ACC112 (cell line): ENCODE results near the gene CAMK2N2.

ENCODE experiments used
- H2AFZ ChIP-seq: fragments of 200-600 bp; sonication (generic); one replicate; pipeline ENCODE4 v1.6.0; 2017; ENCODE audit warnings: antibody characterized with exemption, low read length; ENCODE audit not compliant: unreplicated experiment
- H3K27ac ChIP-seq: fragments of 200-600 bp; sonication (generic); 2 replicates; pipeline ENCODE4 v1.5.1; 2014; ENCODE audit warnings: low read depth, mild to moderate bottlenecking, antibody characterized with exemption, low read length, moderate library complexity
- H3K27me3 ChIP-seq: fragments of 200-600 bp; sonication (generic); 2 replicates; pipeline ENCODE4 v1.6.1; 2014; ENCODE audit warnings: mild to moderate bottlenecking, antibody characterized with exemption, low read length, moderate library complexity, mixed read lengths; ENCODE audit not compliant: insufficient read depth
- H3K36me3 ChIP-seq: fragments of 200-600 bp; sonication (generic); 2 replicates; pipeline ENCODE4 v1.6.1; 2016; ENCODE audit warnings: mild to moderate bottlenecking, antibody characterized with exemption, low read length, moderate library complexity, mixed read lengths; ENCODE audit not compliant: insufficient read depth
- H3K4me1 ChIP-seq: fragments of 200-600 bp; sonication (generic); one replicate; pipeline ENCODE4 v1.6.1; 2016; ENCODE audit warnings: low read length, mixed read lengths; ENCODE audit not compliant: insufficient read depth, unreplicated experiment, control insufficient read depth
- H3K4me3 ChIP-seq: fragments of 200-600 bp; sonication (generic); 2 replicates; pipeline ENCODE4 v1.5.1; 2014; ENCODE audit warnings: mild to moderate bottlenecking, low read depth, low read length
- H3K79me2 ChIP-seq: fragments of 200-600 bp; sonication (generic); one replicate; pipeline ENCODE4 v1.6.0; 2016; ENCODE audit warnings: low read length; ENCODE audit not compliant: control insufficient read depth, unreplicated experiment, insufficient read depth

CAMK2N2 gene

DNA sequence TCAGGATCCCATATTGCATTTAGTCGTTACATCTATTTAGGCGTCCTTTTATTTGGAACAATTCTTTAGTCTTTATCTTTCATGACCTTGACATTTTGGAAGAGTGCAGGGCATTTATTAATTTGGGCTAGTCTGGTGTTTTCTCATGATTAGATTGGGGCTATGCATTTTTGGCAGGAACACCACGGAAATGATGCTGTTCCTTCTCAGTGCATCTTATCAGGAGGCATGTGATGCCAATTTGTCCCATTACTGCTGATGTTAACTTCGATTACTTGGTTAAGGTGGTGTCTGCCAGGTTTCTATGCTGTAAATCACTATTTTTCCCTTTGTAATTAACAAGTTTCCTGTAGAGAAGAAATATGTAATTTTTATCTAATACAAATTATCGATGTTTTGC lies 50.1 kb downstream of the CAMK2N2 start:
- Histone ChIP-seq H3K4me1 (no peaks in the 10 kb centered on the region), H2AFZ (no peak overlapping the region), H3K36me3 (no peaks in the 10 kb centered on the region), H3K27me3 (peaks cover 18% of the 10 kb centered on the region), H3K27ac (no peak overlapping the region), H3K4me3 (no peak overlapping the region), H3K79me2 (no peaks in the 10 kb centered on the region)
